GM08714 (cell line): Measurements from ENCODE around the gene PDE7B.
"Not testable (repeated sequence)": the region's sequence is repeated elsewhere in the genome, so short reads cannot be mapped to it uniquely, and the experiment has no call there.

Source experiments
- H3K4me3 ChIP-seq: fragments of 200-500 bp; sonication (Bioruptor generic); 2 replicates; pipeline ENCODE4 v1.5.1; 2014; ENCODE audit warnings: mild to moderate bottlenecking, low read length, inconsistent platforms
- ZNF274 ChIP-seq: IDR thresholded peaks from 2 replicates; pipeline ENCODE4 v1.6.1; 2012; ENCODE audit warnings: mild to moderate bottlenecking, low read depth, low read length

Gene PDE7B

GRCh38 chr6:136129365-136129764 is 277.9 kb downstream of the PDE7B start:
- TF ChIP-seq ZNF274, result no peak
- no peak overlapping the region for H3K4me3 ChIP-seq

- no peak overlapping the region for H3K4me3 ChIP-seq
- TF ChIP-seq ZNF274, result no peak
Measured at GRCh38 chr6:136134268-136134667, 282.8 kb downstream of the PDE7B start.

GRCh38 chr6:136134751-136135150 is 283.2 kb downstream of the PDE7B start:
- H3K4me3 ChIP-seq, result no peak overlapping the region
- TF ChIP-seq ZNF274, result no peak

DNA sequence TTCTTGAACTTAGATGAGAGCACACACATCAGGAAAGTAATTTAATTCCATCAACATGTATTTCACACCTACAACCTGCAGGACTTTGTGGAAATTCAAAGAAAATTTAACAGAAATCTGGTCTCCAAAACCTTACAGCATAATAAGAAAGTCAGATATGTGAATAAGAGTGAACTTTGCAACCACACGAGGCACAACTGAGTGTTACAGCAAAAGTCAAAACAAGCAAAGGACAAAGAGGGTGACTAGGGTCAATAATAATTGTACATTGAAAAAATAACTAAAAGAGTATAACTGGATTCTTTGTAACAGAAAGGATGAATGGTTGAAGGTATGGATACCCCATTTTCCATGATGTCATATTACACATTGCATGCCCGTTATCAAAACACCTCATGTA is 284.8 kb downstream of the PDE7B start:
- no peak for TF ChIP-seq ZNF274
- no peak overlapping the region for H3K4me3 ChIP-seq

DNA sequence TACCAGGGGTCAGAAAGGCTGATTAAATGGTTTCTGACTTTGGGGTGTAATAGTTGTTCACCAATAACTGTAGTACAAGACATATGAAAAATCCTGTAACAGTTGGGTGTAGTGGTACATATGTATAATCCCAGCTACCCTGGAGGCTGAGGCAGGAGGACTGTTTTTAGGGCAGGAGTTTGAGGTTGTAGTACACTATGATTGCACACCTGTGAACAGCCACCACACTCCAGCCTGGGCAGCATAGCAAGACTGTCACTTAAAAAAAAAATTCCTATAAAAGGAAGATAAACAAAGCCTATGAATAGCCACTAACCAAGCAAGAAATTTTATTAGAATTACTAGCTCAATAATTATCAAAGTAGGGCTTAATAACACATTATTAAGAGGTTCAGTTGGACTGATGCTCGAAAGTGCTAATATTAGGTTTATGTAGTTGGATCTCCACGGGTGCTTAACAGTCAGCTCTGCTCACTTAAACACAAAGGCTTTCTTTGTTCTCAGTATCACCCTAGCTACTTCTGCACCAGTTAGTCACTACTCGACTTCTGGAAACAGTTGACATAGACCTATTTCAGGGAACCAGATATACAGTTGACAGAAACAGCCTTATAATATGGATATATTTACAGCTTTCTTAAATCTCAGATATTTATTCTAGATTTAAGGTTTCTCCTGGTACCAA is 285.6 kb downstream of the PDE7B start:
- no peak overlapping the region for H3K4me3 ChIP-seq
- TF ChIP-seq ZNF274, result no peak

DNA sequence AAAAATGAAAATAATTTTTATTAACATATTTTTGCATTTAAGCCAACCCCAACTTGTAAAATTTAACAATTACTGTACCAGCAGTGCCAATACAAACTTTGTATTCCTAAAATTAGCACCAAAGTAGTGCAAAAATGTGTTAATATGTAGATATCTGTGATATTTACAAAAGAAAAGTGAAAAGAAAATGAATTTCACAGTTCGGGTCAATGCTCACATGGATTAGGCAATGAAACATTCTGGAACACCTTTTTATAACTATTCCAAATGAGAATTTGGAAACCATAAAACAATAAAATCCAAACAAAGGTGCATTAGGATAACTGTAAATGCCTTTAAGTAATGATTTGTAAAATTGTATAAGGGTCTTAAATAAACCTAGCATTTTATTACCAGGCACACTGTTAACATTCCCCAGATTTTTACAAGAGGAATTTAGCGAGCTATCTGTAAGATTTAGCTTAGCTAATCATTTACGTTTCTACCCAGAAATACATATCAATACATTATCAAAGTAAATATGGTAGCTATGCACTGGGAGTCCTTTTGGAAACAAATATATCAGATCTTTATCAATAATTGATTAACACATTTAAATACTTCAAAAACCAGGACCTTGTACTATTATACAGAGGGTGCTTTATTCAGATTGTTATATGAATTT is 286.4 kb downstream of the PDE7B start:
- H3K4me3 ChIP-seq, result no peak overlapping the region
- no peak for TF ChIP-seq ZNF274

DNA sequence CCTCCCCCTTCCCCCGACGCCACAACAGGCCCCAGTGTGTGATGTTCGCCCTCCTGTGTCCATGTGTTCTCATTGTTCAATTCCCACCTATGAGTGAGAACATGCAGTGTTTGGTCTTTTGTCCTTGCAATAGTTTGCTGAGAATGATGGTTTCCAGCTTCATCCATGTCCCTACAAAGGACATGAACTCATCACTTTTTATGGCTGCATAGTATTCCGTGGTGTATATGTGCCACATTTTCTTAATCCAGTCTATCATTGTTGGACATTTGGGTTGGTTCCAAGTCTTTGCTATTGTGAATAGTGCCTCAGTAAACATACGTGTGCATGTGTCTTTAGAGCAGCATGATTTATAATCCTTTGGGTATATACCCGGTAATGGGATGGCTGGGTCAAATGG is 287.6 kb downstream of the PDE7B start:
- not testable (repeated sequence) for H3K4me3 ChIP-seq

- TF ChIP-seq ZNF274, result no peak
- no peak overlapping the region for H3K4me3 ChIP-seq
Measured at GRCh38 chr6:136144251-136145023, 292.9 kb downstream of the PDE7B start.

DNA sequence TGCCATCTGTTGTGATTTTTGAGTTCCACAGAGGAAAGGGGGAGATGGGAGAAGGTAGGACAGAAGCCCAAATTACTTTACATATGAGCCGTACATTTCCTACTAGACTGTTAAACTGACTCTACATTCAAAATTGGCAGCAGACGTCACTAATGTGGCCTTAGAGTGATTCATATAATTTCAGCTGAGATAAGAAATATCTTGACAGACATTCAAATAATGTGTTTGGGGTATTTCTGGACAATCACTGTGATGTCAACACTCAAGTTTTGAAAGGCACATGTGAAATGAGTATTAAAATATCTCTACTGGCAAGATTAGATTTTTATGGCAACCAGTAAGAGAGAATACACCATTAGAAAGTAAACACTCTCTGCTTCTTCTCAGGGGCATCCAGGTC is 294.6 kb downstream of the PDE7B start:
- no peak for TF ChIP-seq ZNF274
- H3K4me3 ChIP-seq, result no peak overlapping the region

DNA sequence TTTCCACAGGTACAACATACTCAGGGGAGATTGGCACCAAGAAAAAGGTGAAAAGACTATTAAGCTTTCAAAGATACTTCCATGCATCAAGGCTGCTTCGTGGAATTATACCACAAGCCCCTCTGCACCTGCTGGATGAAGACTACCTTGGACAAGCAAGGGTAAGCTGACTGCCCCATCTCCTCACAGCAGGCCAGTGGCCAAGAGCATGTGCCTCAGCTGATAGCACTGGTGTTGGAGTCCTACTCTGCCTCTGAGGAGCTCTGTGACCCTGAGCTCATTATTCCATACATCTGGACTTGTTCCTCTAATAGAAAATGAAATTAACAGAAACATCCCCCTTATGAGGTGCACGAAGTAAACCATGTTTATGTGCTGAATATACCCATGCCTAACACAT is 295.8 kb downstream of the PDE7B start:
- no peak for TF ChIP-seq ZNF274
- H3K4me3 ChIP-seq, result no peak overlapping the region

DNA sequence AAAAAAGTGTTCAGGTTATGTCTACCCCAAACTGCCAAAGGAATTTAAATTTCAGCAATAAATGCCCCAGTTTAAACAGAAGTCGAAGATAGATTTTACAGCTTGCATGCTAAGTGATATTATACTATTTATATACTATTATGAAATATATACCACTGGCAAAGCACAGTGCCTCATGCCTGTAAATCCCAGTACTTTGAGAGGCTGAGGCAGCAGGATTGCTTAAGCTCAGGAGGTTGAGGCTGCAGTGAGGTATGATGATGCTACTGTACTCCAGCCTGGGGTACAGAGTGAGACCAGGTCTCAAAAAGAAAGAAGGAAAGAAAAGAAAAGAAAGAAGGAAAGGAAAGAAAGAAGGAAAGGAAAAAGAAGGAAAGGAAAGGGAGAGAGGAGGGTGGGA is 296.6 kb downstream of the PDE7B start:
- no peak overlapping the region for H3K4me3 ChIP-seq
- TF ChIP-seq ZNF274, result no peak

- H3K4me3 ChIP-seq, result no peak overlapping the region
- TF ChIP-seq ZNF274, result no peak
Measured at GRCh38 chr6:136148523-136148922, 297.0 kb downstream of the PDE7B start.

DNA sequence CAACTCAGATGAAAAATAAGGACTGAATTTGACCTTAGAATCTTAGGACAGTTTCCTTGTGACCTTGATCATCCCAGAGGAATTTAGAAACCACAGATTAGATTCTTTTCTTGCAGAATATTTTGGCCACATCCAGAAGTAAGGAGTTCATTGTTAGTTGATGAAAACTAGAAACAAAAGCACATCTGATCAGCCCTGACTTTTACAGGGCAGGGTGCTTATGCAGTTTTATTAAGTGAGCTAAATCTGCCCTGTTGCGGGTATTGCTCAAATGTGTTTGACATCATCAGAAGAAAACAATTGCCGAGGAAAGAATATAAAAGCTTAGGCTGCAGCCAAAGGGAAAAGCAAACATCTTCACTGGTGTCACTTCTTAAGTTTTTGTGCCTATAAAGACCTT is 297.8 kb downstream of the PDE7B start:
- no peak for TF ChIP-seq ZNF274

GRCh38 chr6:136150961-136151360 is 299.5 kb downstream of the PDE7B start:
- no peak for TF ChIP-seq ZNF274
- H3K4me3 ChIP-seq, result no peak overlapping the region

More for the DNA sequence above, 297.8 kb downstream of the PDE7B start:
- no peak overlapping the region for H3K4me3 ChIP-seq

DNA sequence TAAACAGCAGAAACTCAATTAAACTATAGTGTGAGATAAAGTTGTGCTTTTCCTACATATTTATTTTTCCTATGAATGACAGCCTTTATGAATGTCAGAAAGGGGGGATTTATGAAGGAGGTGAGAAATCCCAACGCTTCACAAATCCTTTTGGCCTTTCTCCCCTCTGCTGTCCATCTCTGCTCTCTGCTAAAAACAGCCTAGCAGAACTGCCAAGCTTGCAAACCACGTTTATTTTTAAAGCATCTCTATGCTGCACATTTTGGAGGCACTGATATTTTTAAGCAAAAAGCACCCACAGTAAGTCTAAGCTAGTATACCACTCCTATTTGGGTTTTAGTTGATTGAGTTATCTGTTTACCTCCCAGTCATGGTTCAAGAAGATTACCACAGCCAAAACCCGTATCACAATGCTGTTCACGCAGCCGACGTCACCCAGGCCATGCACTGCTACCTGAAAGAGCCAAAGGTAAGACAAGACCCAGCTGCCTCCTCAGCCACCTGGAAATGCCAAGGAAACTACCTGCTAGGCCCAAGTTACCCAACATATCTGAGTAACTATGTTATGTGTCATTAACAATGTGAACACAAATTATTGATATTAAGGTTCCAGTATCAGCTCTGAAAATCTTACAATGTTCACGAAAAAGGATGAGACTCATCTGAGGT is 302.3 kb downstream of the PDE7B start:
- H3K4me3 ChIP-seq, result no peak overlapping the region
- TF ChIP-seq ZNF274, result no peak

DNA sequence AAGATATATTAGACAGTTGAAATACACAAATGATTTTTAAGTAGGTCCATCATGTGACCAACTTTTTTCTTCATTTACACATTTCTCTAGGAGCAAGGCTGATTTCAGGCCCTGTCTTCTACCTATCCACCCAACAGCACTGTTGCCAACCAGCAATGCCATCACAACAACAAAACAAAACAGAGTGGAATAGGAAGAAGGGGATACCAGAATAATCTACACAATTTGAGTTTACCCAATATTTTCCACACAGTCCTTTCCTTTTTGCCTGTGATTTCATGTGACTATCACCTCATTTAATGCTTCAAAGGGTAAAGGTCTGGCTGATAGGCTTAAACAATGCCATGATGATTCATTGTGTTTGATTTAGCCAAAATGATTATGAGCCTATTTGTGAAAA is 303.7 kb downstream of the PDE7B start:
- no peak for TF ChIP-seq ZNF274
- no peak overlapping the region for H3K4me3 ChIP-seq
